Fibroblast of lung (primary cell): Measurements from ENCODE around the gene FN3KRP. TPM values are rescaled to one million over a fixed set of nuclear protein-coding genes. Genes with fewer than 3 reads are reported as not detected.

Source experiments
- DNase-seq, 2 donors: peaks; one replicate each; pipeline versions ENCODE4 v3.0.0 to v3.0.0-alpha.2; 2010; ENCODE audit warnings: low read depth in 2 of 2
- H2AFZ ChIP-seq: 2 replicates; pipeline ENCODE4 v1.5.1; 2012; ENCODE audit warnings: low read length, control low read depth, inconsistent platforms
- H3K27ac ChIP-seq: 2 replicates; pipeline ENCODE4 v1.5.1; 2011; ENCODE audit warnings: low read length, control low read depth; ENCODE audit not compliant: insufficient read depth
- H3K27me3 ChIP-seq: 2 replicates; pipeline ENCODE4 v1.5.1; 2011; ENCODE audit warnings: mild to moderate bottlenecking, low read length; ENCODE audit not compliant: control insufficient read depth, insufficient read depth
- H3K36me3 ChIP-seq: 2 replicates; pipeline ENCODE4 v1.5.1; 2011; ENCODE audit warnings: low read length; ENCODE audit not compliant: control insufficient read depth, insufficient read depth
- H3K4me1 ChIP-seq: 2 replicates; pipeline ENCODE4 v1.5.1; 2011; ENCODE audit warnings: low read length; ENCODE audit not compliant: control insufficient read depth, insufficient read depth; ENCODE audit errors: extremely low read depth
- H3K4me2 ChIP-seq: 2 replicates; pipeline ENCODE4 v1.5.1; 2011; ENCODE audit warnings: low read length, control low read depth; ENCODE audit not compliant: insufficient read depth; ENCODE audit errors: extremely low read depth
- H3K4me3 ChIP-seq, 4 experiments: fragments of 200-600 bp in 1 of 4; sonication (generic) in 1 of 4; replicated peaks in 1 of 4; 2 replicates each; pipeline ENCODE4 v1.5.1; 2011 to 2016; ENCODE audit warnings: low read length in 4 of 4, low read depth in 3 of 4, mild to moderate bottlenecking in 3 of 4, control low read depth in 2 of 4, inconsistent platforms in 1 of 4, mixed read lengths in 1 of 4; ENCODE audit not compliant: insufficient read depth in 1 of 4; ENCODE audit errors: control extremely low read depth in 1 of 4
- H3K79me2 ChIP-seq: 2 replicates; pipeline ENCODE4 v1.5.1; 2012; ENCODE audit warnings: mild to moderate bottlenecking, low read length, inconsistent platforms; ENCODE audit not compliant: control insufficient read depth, insufficient read depth
- H3K9ac ChIP-seq: 2 replicates; pipeline ENCODE4 v1.5.1; 2011; ENCODE audit warnings: mild to moderate bottlenecking, low read length, control low read depth; ENCODE audit not compliant: insufficient read depth
- H3K9me3 ChIP-seq: 2 replicates; pipeline ENCODE4 v1.5.1; 2012; ENCODE audit warnings: low read depth, low read length; ENCODE audit not compliant: control insufficient read depth, insufficient read depth
- H4K20me1 ChIP-seq: 2 replicates; pipeline ENCODE4 v1.5.1; 2011; ENCODE audit warnings: low read length; ENCODE audit not compliant: control insufficient read depth, insufficient read depth; ENCODE audit errors: extremely low read depth
- EZH2 ChIP-seq: IDR thresholded peaks from 2 replicates; pipeline ENCODE4 v1.5.1; 2012; ENCODE audit warnings: low read length, control low read depth, mild to moderate bottlenecking; ENCODE audit errors: missing control alignments
- polyA plus RNA-seq, 2 donors: library from polyadenylated mRNA; depleted of rRNA in 1 of 2; stranded (reverse) in 1 of 2; unstranded in 1 of 2; fragments of >200 nt; gene quantifications; 2 replicates each; pipeline ENCODE4 v1.2.1, GENCODE V29; 2011 to 2012; ENCODE audit warnings: missing spikeins in 1 of 2
- total RNA-seq: library from RNA; depleted of rRNA; stranded (reverse); fragments of >200 nt; gene quantifications from 2 replicates; pipeline ENCODE4 v1.2.1, GENCODE V29; 2014
- TF ChIP-seq, protein P1 (sequence below), 2 donors: IDR thresholded peaks in 1 of 2; conservative IDR thresholded peaks in 1 of 2; 1 replicate in 1 of 2; 2 replicates in 1 of 2; pipeline ENCODE4 v1.5.1; 2011 to 2012; ENCODE audit warnings: low read length in 2 of 2, control low read depth in 1 of 2, inconsistent platforms in 1 of 2, low read depth in 1 of 2, mild to moderate bottlenecking in 1 of 2

Gene FN3KRP
- total and polyA plus RNA-seq, 2 donors (not counting 1 experiment from before 2014, with no cell fraction given), result 13.2 to 16.5 TPM

DNA sequence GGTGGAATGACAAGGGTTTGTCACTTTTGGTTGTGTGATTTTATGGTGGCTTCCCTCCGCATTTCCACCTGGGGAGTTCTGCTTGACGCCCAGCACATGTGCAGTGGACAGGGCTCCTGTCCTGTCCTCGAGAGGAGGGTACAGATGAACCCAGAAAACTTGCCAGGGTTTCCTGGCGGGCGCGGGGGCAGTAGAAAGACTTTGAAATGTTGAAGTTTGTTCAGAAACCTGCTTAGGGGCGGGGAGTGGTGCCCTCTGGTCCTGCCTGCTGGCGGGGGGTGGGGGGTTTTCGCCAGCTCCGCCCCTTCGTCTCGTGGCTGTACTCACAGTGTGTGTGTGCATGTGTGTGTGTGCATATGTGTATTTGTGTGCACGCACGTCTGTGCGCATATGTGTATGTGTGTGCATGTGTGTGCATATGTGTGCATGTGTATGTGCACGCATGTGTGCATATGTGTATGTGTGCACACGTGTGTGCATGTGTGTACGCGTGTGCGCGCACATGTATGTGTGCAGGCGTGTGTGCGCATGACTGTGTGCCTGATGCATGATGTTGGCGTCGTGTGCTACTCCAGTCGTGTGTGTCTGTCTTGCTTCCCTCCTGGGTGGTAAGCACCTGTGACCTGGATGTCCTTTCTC lies 6.8 kb downstream of the FN3KRP start:
- Histone ChIP-seq H2AFZ (no peak overlapping the region), H4K20me1 (no peaks in the 10 kb centered on the region), H3K4me1 (no peaks in the 10 kb centered on the region), H3K4me3 (no peak overlapping the region), H3K27me3 (no peaks in the 10 kb centered on the region), H3K4me2 (no peak overlapping the region), H3K79me2 (peaks cover 2% of the 10 kb centered on the region), H3K9me3 (no peaks in the 10 kb centered on the region), H3K9ac (no peak overlapping the region), H3K36me3 (peaks cover 6% of the 10 kb centered on the region), H3K27ac (no peak overlapping the region)
- DNase-seq, result no peak
- TF ChIP-seq, protein P1, sequence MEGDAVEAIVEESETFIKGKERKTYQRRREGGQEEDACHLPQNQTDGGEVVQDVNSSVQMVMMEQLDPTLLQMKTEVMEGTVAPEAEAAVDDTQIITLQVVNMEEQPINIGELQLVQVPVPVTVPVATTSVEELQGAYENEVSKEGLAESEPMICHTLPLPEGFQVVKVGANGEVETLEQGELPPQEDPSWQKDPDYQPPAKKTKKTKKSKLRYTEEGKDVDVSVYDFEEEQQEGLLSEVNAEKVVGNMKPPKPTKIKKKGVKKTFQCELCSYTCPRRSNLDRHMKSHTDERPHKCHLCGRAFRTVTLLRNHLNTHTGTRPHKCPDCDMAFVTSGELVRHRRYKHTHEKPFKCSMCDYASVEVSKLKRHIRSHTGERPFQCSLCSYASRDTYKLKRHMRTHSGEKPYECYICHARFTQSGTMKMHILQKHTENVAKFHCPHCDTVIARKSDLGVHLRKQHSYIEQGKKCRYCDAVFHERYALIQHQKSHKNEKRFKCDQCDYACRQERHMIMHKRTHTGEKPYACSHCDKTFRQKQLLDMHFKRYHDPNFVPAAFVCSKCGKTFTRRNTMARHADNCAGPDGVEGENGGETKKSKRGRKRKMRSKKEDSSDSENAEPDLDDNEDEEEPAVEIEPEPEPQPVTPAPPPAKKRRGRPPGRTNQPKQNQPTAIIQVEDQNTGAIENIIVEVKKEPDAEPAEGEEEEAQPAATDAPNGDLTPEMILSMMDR (conservative IDR thresholded peaks at IDR 0.05 in 1 of 2, IDR thresholded peaks at IDR 0.05 in 1 of 2; ENCODE audit: low read depth in 1 of 2, low read length in 2 of 2), result no peak
- TF ChIP-seq EZH2, result no peak

DNA sequence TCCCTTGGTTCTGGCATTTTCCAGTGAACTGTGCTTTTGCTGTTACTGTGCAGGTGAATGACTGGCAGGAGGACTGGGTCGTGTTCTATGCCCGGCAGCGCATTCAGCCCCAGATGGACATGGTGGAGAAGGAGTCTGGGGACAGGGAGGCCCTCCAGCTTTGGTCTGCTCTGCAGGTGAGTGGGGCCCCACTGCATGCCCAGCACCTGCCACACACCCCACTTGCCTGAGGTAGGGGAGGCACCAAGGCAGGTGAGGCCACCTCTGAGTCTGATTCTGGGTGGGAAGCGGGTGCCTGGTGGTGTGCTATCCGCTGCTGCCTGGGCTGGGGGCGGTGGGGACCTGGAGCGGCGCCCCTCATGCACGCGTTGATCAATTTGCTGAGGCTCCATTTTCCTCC lies 9.9 kb downstream of the FN3KRP start:
- no peak overlapping the region for H3K4me3 ChIP-seq
- no peak overlapping the region for H2AFZ ChIP-seq
- peaks cover 5% of the 10 kb centered on the region for H3K36me3 ChIP-seq
- no peak for DNase-seq
- no peak overlapping the region for H3K27ac ChIP-seq
- TF ChIP-seq, protein P1 (conservative IDR thresholded peaks at IDR 0.05 in 1 of 2, IDR thresholded peaks at IDR 0.05 in 1 of 2; ENCODE audit: low read depth in 1 of 2, low read length in 2 of 2), result no peak
- TF ChIP-seq EZH2, result no peak
- H3K4me1 ChIP-seq, result no peaks in the 10 kb centered on the region
- no peaks in the 10 kb centered on the region for H3K9me3 ChIP-seq
- no peak overlapping the region for H3K4me2 ChIP-seq
- no peaks in the 10 kb centered on the region for H4K20me1 ChIP-seq
- H3K27me3 ChIP-seq, result no peaks in the 10 kb centered on the region
- H3K9ac ChIP-seq, result no peak overlapping the region
- no peaks in the 10 kb centered on the region for H3K79me2 ChIP-seq

DNA sequence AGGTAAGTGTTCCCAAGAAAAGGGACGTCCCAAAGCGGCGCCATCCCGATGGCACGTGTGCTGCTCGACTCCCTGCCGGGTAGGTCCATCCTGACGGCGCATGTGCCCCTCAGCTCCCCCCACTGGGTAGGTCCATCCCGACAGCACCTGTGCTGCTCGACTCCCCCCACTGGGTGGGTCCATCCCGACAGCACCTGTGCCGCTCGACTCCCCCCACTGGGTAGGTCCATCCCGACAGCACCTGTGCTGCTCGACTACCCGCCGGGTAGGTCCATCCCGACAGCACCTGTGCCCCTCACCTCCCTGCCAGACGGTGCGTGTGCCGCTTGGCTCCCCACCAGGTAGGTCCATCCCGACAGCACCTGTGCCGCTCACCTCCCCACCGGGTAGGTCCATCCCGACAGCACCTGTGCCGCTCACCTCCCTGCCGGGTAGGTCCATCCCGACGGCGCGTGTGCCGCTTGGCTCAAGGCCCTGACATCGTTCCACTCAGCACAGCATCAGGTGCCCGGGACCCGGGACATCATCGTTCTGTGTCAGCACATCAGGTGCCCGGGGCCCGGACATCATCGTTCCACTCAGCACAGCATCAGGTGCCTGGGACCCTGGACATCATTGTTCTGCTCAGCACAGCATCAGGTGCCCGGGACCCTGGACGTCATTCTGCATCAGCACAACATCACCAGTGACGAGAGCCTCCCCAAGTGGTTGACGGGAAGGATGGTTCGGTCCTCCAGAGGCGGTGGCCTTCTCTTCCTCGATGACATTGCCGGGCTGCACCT lies 13.2 kb downstream of the FN3KRP start:
- Histone ChIP-seq H3K4me2 (no peak overlapping the region), H3K36me3 (peaks cover 2% of the 10 kb centered on the region), H3K79me2 (no peaks in the 10 kb centered on the region), H3K27me3 (no peaks in the 10 kb centered on the region), H3K4me1 (no peaks in the 10 kb centered on the region), H3K9ac (no peak overlapping the region), H3K4me3 (no peak overlapping the region), H3K9me3 (peaks cover 2% of the 10 kb centered on the region), H3K27ac (no peak overlapping the region), H4K20me1 (no peaks in the 10 kb centered on the region), H2AFZ (no peak overlapping the region)
- no peak for DNase-seq
- TF ChIP-seq EZH2, result no peak
- TF ChIP-seq, protein P1 (conservative IDR thresholded peaks at IDR 0.05 in 1 of 2, IDR thresholded peaks at IDR 0.05 in 1 of 2; ENCODE audit: low read depth in 1 of 2, low read length in 2 of 2), result no peak
